RWPE1 (cell line): ENCODE measurements around the gene EBF4.

Experiments used
- CTCF ChIA-PET: fragments of 350-600 bp; sonication (Branson Sonifier 250); formaldehyde crosslinking; extraction: SDS; loops from one replicate; lab custom pipeline; 2021; lab: Yijun Ruan, JAX
- POLR2A ChIA-PET: fragments of 400-600 bp; formaldehyde crosslinking; extraction: SDS; loops from one replicate; lab custom pipeline; 2020; ENCODE audit warnings: antibody characterized with exemption; ENCODE audit not compliant: low non-redundant PET; lab: Yijun Ruan, JAX
- DNase-seq: peaks from one replicate; pipeline ENCODE4 v3.0.0; 2012; ENCODE audit warnings: low spot score
- H3K27ac ChIP-seq: fragments of 450-650 bp; 2 replicates; pipeline ENCODE4 v1.5.1; 2017
- TF ChIP-seq, protein P1 (sequence below): fragments of 450-650 bp; conservative IDR thresholded peaks from 2 replicates; pipeline ENCODE4 v1.5.1; 2017; ENCODE audit warnings: low read depth, mild to moderate bottlenecking

EBF4 gene

DNA sequence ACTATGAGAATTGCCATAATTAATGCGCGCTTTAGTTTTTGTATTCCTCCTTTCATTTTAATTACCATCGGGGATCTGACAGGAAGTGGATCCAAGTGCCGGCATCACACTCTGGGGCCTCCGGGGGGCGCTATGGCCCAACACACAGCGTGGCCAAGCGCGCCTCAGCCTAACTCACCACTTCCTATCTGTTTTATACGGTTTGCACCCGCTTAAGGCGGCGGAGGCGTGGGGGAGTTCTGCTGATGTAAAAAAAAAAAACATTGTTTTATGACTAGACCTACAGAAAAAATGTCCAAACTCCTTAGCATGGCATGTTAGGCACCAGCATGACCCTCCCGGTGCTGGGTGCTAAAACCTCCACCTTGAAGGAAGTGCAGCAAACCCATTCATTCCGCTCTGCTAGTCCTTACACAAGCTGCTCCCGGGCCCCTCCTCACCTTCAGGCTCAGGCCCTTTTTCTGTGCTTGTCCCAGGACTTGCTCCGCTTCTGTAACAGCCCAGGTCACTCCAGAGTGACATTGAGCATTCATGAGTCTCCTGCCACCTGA, 4.5 kb upstream of the EBF4 start:
- DNase-seq, result no peak
- no peak overlapping the region for H3K27ac ChIP-seq
- POLR2A ChIA-PET, result interaction anchor here (0.6 kb wide), 1 partner anchor 264 kb away, joined by 5 read pairs; no protein-coding TSS in a partner anchor
- CTCF ChIA-PET, result interaction anchor here (0.7 to 1.1 kb wide), 6 partner anchors 15 to 277 kb away, joined by 3 to 6 read pairs (median 4); no protein-coding TSS in a partner anchor
- TF ChIP-seq, protein P1, sequence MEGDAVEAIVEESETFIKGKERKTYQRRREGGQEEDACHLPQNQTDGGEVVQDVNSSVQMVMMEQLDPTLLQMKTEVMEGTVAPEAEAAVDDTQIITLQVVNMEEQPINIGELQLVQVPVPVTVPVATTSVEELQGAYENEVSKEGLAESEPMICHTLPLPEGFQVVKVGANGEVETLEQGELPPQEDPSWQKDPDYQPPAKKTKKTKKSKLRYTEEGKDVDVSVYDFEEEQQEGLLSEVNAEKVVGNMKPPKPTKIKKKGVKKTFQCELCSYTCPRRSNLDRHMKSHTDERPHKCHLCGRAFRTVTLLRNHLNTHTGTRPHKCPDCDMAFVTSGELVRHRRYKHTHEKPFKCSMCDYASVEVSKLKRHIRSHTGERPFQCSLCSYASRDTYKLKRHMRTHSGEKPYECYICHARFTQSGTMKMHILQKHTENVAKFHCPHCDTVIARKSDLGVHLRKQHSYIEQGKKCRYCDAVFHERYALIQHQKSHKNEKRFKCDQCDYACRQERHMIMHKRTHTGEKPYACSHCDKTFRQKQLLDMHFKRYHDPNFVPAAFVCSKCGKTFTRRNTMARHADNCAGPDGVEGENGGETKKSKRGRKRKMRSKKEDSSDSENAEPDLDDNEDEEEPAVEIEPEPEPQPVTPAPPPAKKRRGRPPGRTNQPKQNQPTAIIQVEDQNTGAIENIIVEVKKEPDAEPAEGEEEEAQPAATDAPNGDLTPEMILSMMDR, result peak; percentile 49

DNA sequence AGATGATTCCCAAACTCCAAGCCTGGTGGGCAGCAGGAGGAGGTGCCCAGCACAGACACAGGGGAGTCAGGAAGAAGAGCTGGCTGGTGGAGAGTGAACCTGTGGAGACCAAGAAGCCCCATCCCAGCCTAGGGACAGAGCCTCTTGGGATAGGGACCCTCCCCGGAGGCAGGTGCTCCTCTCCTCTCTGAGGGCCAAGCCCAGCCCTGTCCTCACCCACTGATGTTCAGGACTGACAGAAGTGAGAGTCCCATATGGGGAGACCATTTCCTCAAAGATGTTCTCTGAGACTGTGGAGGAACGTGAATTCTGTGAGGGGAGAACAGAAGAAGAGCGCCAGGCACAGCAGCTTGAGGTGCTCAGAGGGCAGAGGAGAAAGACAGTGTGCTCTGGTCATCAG, 2.4 kb upstream of the EBF4 start:
- ChIA-PET CTCF (interaction anchor here (0.5 kb wide), 2 partner anchors 236 to 266 kb away, joined by 3 to 8 read pairs; no protein-coding TSS in a partner anchor), POLR2A (no interaction called here)
- TF ChIP-seq, protein P1, result no peak
- no peak for DNase-seq
- no peak overlapping the region for H3K27ac ChIP-seq

DNA sequence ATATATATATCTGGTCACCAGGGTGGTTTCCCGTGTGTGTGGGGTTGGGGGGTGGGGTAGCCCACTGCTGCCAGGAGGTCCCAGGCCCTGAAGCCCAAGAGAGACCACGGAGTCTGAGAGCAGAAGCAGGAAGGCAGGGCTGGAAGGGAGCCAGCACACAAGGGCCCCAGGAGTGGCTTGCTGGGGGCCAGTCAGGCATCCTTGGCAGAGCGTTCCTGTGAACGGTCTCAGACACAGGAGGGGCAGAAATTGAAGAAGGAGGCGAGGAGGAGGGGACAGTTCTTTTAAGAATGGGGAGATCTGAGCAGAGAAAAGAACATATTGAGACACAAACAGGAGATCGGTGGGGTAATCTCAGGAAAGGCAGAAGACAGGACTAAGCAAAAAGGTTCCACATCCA, 1.9 kb upstream of the EBF4 start:
- TF ChIP-seq, protein P1, result no peak
- no peak for DNase-seq
- H3K27ac ChIP-seq, result no peak overlapping the region
- ChIA-PET POLR2A (no interaction called here), CTCF (interaction anchor here (0.5 kb wide), 2 partner anchors 236 to 266 kb away, joined by 3 to 8 read pairs; no protein-coding TSS in a partner anchor)

DNA sequence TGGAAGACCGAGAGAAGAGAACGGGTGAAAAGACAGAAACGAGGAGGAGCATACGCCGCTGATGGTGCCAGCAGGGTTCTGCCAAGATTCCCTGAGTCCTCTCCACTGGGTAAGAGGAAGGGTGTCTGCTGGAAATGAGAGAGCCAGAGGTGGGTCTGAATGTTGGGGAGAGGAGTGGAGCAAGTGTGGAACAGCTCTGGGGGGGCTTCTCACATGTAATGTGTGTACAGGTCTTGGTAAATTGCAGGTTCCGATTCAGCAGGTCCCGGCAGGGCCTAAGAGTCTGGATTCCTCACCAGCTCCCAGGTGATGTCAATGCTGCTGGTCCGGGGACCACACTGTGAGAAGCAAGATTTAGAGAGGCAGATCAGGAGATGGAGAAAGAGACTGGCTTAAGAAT, 1.5 kb upstream of the EBF4 start:
- ChIA-PET CTCF (no interaction called here), POLR2A (no interaction called here)
- DNase-seq, result no peak
- TF ChIP-seq, protein P1, result no peak
- peak overlapping the region; percentile 61; the same call in 1 of the 2 replicates for H3K27ac ChIP-seq

DNA sequence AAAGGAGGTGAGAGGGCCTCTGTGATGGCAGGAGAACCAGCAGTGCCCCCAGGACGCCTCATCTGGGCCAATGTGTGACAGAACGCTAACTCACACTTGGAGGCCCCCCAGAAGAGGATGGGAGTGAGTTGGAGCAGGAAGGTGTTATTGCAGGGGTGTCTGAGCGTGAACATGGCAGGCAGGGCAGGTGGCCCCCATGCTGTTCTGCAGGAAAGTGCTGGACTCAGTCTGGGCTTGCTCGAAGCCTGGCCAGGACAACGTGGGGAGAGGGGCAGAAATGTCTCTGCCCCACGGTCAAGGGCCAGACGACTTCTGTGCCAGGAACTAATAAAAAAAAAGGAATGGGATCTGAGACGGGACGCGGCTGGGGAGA, 931 bp upstream of the EBF4 start:
- ChIA-PET CTCF (no interaction called here), POLR2A (interaction anchor here (0.7 kb wide), 1 partner anchor 27 kb away, joined by 3 read pairs; the partner anchor contains the start of gene IDH3B)
- H3K27ac ChIP-seq, result peak overlapping the region; percentile 61
- TF ChIP-seq, protein P1, result no peak
- DNase-seq, result no peak

DNA sequence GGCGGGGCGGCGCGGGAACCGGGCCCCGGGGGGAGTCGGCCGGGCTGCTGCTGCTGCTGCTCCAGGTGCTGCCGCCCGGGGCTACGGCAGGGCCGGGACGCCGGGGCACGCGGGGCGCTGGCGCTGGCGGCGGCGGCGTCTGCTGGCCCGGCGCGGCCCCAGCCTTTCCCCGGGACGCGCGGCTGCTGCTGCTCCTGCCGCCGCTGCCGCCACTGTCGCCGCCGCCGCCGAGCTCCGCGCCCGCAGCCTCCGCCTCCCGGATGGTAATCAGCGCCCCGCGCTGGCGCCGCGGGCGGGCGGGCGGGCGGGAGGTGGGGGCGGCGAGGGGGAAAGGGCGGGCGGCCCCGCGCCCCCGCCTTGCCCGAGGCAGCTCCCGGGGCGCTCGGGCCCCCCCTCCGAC, 306 bp downstream of the EBF4 start:
- CTCF ChIA-PET, result interaction anchor here (0.6 kb wide), 1 partner anchor 1317 kb away, joined by 3 read pairs; no protein-coding TSS in a partner anchor
- POLR2A ChIA-PET, result no interaction called here
- H3K27ac ChIP-seq, result peak overlapping the region; percentile 61
- no peak for DNase-seq
- TF ChIP-seq, protein P1, result no peak
